Measurements from ENCODE around the gene CLASP1. TPM values are rescaled to one million over a fixed set of nuclear protein-coding genes. Genes with fewer than 3 reads are reported as not detected.

CLASP1 gene
- polyA plus RNA-seq, 1 experiment: 12.8 TPM

- ChIA-PET POLR2A (interaction anchor here (0.9 kb wide), 1 partner anchor 171 kb away, joined by 4 read pairs; the partner anchor contains the start of gene RNU4ATAC), CTCF (interaction anchor here (0.7 to 8.4 kb wide), 3 partner anchors 14 to 318 kb away, joined by 4 to 102 read pairs (median 6); no protein-coding TSS in a partner anchor)
- no peak for TF ChIP-seq CTCF (IDR thresholded peaks at IDR 0.05; ENCODE audit: low read depth, low read length)
- Histone ChIP-seq H3K9me3 (ENCODE audit: control insufficient read depth, insufficient read depth, low read length) (no peaks in the 10 kb centered on the region), H3K27ac (ENCODE audit: low read depth, low read length) (no peak overlapping the region), H3K27me3 (ENCODE audit: control insufficient read depth, insufficient read depth, low read length) (no peaks in the 10 kb centered on the region), H3K4me3 (ENCODE audit: low read depth, low read length) (no peak overlapping the region)
- no peak for DNase-seq (ENCODE audit: low read depth, low spot score)
Measured at GRCh38 chr2:121359716-121360565, 289.3 kb downstream of the CLASP1 start.

- Histone ChIP-seq H3K9me3 (ENCODE audit: control insufficient read depth, insufficient read depth, low read length) (no peaks in the 10 kb centered on the region), H3K4me3 (ENCODE audit: low read depth, low read length) (no peak overlapping the region), H3K27me3 (ENCODE audit: control insufficient read depth, insufficient read depth, low read length) (no peaks in the 10 kb centered on the region), H3K27ac (ENCODE audit: low read depth, low read length) (no peak overlapping the region)
- no peak for TF ChIP-seq CTCF (IDR thresholded peaks at IDR 0.05; ENCODE audit: low read depth, low read length)
- POLR2A ChIA-PET: interaction anchor here (1.2 kb wide), 1 partner anchor 171 kb away, joined by 3 read pairs; the partner anchor contains the start of gene RNU4ATAC
- DNase-seq (ENCODE audit: low read depth, low spot score): no peak
- CTCF ChIA-PET: interaction anchor here (0.7 to 8.4 kb wide), 4 partner anchors 14 to 275 kb away, joined by 3 to 102 read pairs (median 4); no protein-coding TSS in a partner anchor
Measured at GRCh38 chr2:121359170-121359569, 290.1 kb downstream of the CLASP1 start.

GRCh38 chr2:121358291-121358690 is 291.0 kb downstream of the CLASP1 start:
- H3K9me3 ChIP-seq (ENCODE audit: control insufficient read depth, insufficient read depth, low read length): no peaks in the 10 kb centered on the region
- POLR2A ChIA-PET: interaction anchor here (1.2 kb wide), 1 partner anchor 172 kb away, joined by 3 read pairs; the partner anchor contains the start of gene RNU4ATAC
- no peak overlapping the region for H3K4me3 ChIP-seq (ENCODE audit: low read depth, low read length)
- H3K27me3 ChIP-seq (ENCODE audit: control insufficient read depth, insufficient read depth, low read length): no peaks in the 10 kb centered on the region
- H3K27ac ChIP-seq (ENCODE audit: low read depth, low read length): no peak overlapping the region
- CTCF ChIA-PET: interaction anchor here (1.2 to 8.4 kb wide), 2 partner anchors 230 to 262 kb away, joined by 3 to 102 read pairs; no protein-coding TSS in a partner anchor
- no peak for DNase-seq (ENCODE audit: low read depth, low spot score)
- no peak for TF ChIP-seq CTCF (IDR thresholded peaks at IDR 0.05; ENCODE audit: low read depth, low read length)

- peak; percentile 85 for TF ChIP-seq CTCF (IDR thresholded peaks at IDR 0.05; ENCODE audit: low read depth, low read length)
- Histone ChIP-seq H3K27me3 (ENCODE audit: control insufficient read depth, insufficient read depth, low read length) (no peaks in the 10 kb centered on the region), H3K27ac (ENCODE audit: low read depth, low read length) (no peak overlapping the region), H3K4me3 (ENCODE audit: low read depth, low read length) (no peak overlapping the region), H3K9me3 (ENCODE audit: control insufficient read depth, insufficient read depth, low read length) (no peaks in the 10 kb centered on the region)
- POLR2A ChIA-PET: interaction anchor here (0.6 to 0.7 kb wide), 2 partner anchors 175 to 272 kb away, joined by 3 read pairs; partner anchors contain the start of gene RNU4ATAC
- DNase-seq (ENCODE audit: low read depth, low spot score): no peak
- CTCF ChIA-PET: interaction anchor here (0.6 to 8.4 kb wide), 40 partner anchors 9 to 675 kb away, joined by 3 to 102 read pairs (median 5); partner anchors contain the start of gene NIFK
Measured at GRCh38 chr2:121356058-121356640, 293.1 kb downstream of the CLASP1 start.
